ENCODE data around the gene CEP72. TPM values are rescaled to one million over a fixed set of nuclear protein-coding genes. Genes with fewer than 3 reads are reported as not detected.
A peak's percentile ranks its signal among the peaks of the same experiment; 100 is the strongest.

CEP72 gene
- total and polyA plus RNA-seq, 4 donors = 1.3 to 5.9 (median 2.6) TPM

DNA sequence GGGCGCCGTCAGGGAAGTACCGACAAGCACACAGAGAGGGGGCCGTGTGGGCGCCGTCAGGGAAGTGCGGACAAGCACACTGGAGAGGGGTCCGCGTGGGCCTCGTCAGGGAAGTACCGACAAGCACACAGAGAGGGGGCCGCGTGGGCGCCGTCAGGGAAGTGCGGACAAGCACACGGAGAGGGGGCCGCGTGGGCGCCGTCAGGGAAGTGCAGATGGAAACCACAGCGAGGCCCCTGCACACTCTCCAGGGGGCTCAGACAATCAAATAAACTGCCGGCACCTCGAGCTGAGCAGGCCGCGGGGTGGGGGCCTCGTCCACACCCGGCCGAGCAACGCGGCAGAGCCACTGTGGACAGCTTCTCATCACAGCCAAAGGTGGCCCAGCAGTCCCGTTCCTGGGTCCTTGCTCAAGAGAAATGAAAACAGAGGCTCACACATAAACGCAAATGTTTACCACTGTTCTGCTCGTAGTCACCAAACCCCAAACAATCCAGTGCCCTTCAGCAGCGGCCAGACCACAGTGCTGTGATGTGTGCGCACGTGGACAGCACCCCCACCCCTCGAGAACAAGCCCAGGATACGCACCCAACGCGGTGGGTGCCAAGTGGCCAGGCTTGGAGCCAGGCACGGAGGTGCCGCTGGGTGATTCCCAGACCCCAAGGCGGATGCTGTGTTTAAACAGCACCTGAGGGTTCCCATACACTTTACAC, 56.3 kb downstream of the CEP72 start:
- WGBS = 92% methylated on average over 44 of the region's 44 CpGs
- H3K36me3 ChIP-seq (ENCODE audit: control insufficient read depth in 4 of 4, insufficient read depth in 3 of 4, low read depth in 1 of 4, low read length in 3 of 4) = peaks cover 0 to 6% (median 0%) of the 10 kb centered on the region in 4 donors
- H3K27ac ChIP-seq (ENCODE audit: low read depth in 1 of 2, low read length in 2 of 2) = no peak overlapping the region
- TF ChIP-seq, protein P1, sequence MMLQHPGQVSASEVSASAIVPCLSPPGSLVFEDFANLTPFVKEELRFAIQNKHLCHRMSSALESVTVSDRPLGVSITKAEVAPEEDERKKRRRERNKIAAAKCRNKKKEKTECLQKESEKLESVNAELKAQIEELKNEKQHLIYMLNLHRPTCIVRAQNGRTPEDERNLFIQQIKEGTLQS (IDR thresholded peaks at IDR 0.05) = no peak
- TF ChIP-seq NR2F2 (IDR thresholded peaks at IDR 0.05) = no peak
- no peak for TF ChIP-seq HNF4A (conservative IDR thresholded peaks at IDR 0.05)
- TF ChIP-seq, protein P2, sequence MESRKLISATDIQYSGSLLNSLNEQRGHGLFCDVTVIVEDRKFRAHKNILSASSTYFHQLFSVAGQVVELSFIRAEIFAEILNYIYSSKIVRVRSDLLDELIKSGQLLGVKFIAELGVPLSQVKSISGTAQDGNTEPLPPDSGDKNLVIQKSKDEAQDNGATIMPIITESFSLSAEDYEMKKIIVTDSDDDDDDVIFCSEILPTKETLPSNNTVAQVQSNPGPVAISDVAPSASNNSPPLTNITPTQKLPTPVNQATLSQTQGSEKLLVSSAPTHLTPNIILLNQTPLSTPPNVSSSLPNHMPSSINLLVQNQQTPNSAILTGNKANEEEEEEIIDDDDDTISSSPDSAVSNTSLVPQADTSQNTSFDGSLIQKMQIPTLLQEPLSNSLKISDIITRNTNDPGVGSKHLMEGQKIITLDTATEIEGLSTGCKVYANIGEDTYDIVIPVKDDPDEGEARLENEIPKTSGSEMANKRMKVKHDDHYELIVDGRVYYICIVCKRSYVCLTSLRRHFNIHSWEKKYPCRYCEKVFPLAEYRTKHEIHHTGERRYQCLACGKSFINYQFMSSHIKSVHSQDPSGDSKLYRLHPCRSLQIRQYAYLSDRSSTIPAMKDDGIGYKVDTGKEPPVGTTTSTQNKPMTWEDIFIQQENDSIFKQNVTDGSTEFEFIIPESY (IDR thresholded peaks at IDR 0.05) = no peak
- TF ChIP-seq EGR1 (IDR thresholded peaks at IDR 0.05; ENCODE audit: low read depth in 2 of 2) = no peak
- no peak for TF ChIP-seq RXRA (IDR thresholded peaks at IDR 0.05)
- H3K4me3 ChIP-seq (ENCODE audit: low read depth in 1 of 3, low read length in 3 of 3) = no peak overlapping the region
- no peak overlapping the region for H3K9ac ChIP-seq (ENCODE audit: low read depth in 1 of 2, low read length in 2 of 2)
- H3K9me3 ChIP-seq (ENCODE audit: control insufficient read depth in 4 of 4, low read length in 3 of 4) = no peaks in the 10 kb centered on the region
- no peak for DNase-seq (ENCODE audit: low spot score)
- peaks cover 23 to 47% (median 35%) of the 10 kb centered on the region in 4 donors for H3K4me1 ChIP-seq (ENCODE audit: control insufficient read depth in 4 of 4, insufficient read depth in 4 of 4, low read length in 3 of 4)
- H3K27me3 ChIP-seq (ENCODE audit: control insufficient read depth in 4 of 4, insufficient read depth in 4 of 4, low read length in 3 of 4) = no peaks in the 10 kb centered on the region

DNA sequence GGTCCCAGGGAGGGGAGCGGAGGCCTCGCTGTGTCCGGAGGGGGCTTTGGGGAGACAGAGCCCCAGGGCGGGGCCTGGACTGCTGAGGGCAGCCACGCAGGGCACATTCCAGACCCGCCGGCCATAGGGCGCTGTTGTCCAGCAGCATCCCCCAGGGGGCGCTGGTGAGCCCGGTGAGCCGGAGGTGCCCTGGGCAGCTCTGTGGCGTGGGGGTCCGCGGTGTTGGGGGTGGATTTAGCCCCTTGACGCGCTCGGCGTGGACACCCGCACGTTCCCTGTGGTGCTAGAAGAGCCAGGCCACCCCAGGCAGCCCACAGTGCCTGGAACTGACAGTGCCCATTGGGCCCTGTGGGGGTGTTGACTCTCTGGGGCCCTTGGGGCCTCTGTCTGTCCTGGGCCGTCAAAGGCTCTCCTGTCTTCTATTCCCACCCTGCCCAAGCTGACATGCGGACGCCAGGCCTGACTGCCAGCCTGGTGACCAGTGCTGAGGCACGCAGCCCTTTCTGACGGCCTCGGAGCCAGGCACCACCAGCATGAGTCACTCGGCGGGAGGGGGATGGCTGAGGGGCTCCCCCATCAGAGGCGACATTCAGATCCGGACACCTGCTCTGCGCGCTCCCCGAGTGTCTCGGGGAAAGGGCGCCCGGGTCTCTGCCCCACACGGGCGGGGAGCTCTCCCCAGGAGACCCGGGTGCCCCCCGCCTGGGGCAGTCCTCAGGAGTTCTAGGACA, 57.1 kb downstream of the CEP72 start:
- peaks cover 32 to 48% (median 41%) of the 10 kb centered on the region in 4 donors for H3K4me1 ChIP-seq (ENCODE audit: control insufficient read depth in 4 of 4, insufficient read depth in 4 of 4, low read length in 3 of 4)
- no peak overlapping the region for H3K4me3 ChIP-seq (ENCODE audit: low read depth in 1 of 3, low read length in 3 of 3)
- peaks cover 0 to 6% (median 0%) of the 10 kb centered on the region in 4 donors for H3K36me3 ChIP-seq (ENCODE audit: control insufficient read depth in 4 of 4, insufficient read depth in 3 of 4, low read depth in 1 of 4, low read length in 3 of 4)
- no peak overlapping the region for H3K9ac ChIP-seq (ENCODE audit: low read depth in 1 of 2, low read length in 2 of 2)
- WGBS = 79% methylated on average over 40 of the region's 40 CpGs
- H3K27me3 ChIP-seq (ENCODE audit: control insufficient read depth in 4 of 4, insufficient read depth in 4 of 4, low read length in 3 of 4) = no peaks in the 10 kb centered on the region
- no peak overlapping the region for H3K27ac ChIP-seq (ENCODE audit: low read depth in 1 of 2, low read length in 2 of 2)
- H3K9me3 ChIP-seq (ENCODE audit: control insufficient read depth in 4 of 4, low read length in 3 of 4) = no peaks in the 10 kb centered on the region
- TF ChIP-seq EGR1 (IDR thresholded peaks at IDR 0.05; ENCODE audit: low read depth in 2 of 2) (no peak), RAD21 (IDR thresholded peaks at IDR 0.05) (peak in 1 of 2 donors; percentile 48), YY1 (IDR thresholded peaks at IDR 0.05) (no peak), SP1 (IDR thresholded peaks at IDR 0.05) (no peak), HNF4A (conservative IDR thresholded peaks at IDR 0.05) (no peak), RXRA (IDR thresholded peaks at IDR 0.05) (no peak)
- TF ChIP-seq, protein P2 (IDR thresholded peaks at IDR 0.05) = no peak
- TF ChIP-seq, protein P1 (IDR thresholded peaks at IDR 0.05) = no peak
- TF ChIP-seq, protein P3, sequence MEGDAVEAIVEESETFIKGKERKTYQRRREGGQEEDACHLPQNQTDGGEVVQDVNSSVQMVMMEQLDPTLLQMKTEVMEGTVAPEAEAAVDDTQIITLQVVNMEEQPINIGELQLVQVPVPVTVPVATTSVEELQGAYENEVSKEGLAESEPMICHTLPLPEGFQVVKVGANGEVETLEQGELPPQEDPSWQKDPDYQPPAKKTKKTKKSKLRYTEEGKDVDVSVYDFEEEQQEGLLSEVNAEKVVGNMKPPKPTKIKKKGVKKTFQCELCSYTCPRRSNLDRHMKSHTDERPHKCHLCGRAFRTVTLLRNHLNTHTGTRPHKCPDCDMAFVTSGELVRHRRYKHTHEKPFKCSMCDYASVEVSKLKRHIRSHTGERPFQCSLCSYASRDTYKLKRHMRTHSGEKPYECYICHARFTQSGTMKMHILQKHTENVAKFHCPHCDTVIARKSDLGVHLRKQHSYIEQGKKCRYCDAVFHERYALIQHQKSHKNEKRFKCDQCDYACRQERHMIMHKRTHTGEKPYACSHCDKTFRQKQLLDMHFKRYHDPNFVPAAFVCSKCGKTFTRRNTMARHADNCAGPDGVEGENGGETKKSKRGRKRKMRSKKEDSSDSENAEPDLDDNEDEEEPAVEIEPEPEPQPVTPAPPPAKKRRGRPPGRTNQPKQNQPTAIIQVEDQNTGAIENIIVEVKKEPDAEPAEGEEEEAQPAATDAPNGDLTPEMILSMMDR (IDR thresholded peaks at IDR 0.05; ENCODE audit: low read depth, low read length, missing input control) = peak; percentile 39
- TF ChIP-seq, protein P4, sequence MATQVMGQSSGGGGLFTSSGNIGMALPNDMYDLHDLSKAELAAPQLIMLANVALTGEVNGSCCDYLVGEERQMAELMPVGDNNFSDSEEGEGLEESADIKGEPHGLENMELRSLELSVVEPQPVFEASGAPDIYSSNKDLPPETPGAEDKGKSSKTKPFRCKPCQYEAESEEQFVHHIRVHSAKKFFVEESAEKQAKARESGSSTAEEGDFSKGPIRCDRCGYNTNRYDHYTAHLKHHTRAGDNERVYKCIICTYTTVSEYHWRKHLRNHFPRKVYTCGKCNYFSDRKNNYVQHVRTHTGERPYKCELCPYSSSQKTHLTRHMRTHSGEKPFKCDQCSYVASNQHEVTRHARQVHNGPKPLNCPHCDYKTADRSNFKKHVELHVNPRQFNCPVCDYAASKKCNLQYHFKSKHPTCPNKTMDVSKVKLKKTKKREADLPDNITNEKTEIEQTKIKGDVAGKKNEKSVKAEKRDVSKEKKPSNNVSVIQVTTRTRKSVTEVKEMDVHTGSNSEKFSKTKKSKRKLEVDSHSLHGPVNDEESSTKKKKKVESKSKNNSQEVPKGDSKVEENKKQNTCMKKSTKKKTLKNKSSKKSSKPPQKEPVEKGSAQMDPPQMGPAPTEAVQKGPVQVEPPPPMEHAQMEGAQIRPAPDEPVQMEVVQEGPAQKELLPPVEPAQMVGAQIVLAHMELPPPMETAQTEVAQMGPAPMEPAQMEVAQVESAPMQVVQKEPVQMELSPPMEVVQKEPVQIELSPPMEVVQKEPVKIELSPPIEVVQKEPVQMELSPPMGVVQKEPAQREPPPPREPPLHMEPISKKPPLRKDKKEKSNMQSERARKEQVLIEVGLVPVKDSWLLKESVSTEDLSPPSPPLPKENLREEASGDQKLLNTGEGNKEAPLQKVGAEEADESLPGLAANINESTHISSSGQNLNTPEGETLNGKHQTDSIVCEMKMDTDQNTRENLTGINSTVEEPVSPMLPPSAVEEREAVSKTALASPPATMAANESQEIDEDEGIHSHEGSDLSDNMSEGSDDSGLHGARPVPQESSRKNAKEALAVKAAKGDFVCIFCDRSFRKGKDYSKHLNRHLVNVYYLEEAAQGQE (IDR thresholded peaks at IDR 0.05) = no peak
- no peak for DNase-seq (ENCODE audit: low spot score)
